Esophagus squamous epithelium (tissue), 4 donors: ENCODE results near the gene RAPGEF4.

Source experiments
- POLR2A ChIP-seq, 4 donors: fragments of 450-650 bp; IDR thresholded peaks; one replicate each; pipeline ENCODE4 v1.6.1; 2017; ENCODE audit warnings: antibody characterized with exemption in 4 of 4, mild to moderate bottlenecking in 4 of 4, moderate library complexity in 3 of 4
- TF ChIP-seq, protein P1 (sequence below), 6 experiments: fragments of 450-650 bp in 4 of 6; fragments of 200-600 bp in 2 of 6; sonication (generic) in 2 of 6; IDR thresholded peaks; one replicate each; pipeline ENCODE4 v1.5.1; 2016 to 2019; ENCODE audit warnings: antibody characterized with exemption in 6 of 6, mild to moderate bottlenecking in 4 of 6, moderate library complexity in 4 of 6

DNA sequence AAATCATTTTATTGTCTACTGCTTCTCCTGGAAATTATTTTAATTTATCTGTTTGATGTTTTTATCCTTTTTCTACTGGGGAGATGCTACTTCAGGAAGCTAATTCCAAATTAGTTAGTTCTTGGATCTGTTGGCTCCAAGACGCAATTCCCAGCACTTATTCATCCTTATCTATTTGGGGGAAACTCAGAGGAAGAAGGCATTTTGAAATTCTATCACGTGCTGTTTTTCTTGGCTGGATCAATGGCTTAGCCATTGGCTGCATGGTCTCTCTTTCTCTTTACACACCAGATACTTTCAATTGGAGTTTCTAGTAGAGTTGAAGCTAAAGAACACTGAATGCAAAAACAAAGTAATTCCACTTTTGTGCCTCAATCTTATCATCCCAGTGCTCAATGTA is 98.3 kb downstream of the RAPGEF4 start:
- TF ChIP-seq, protein P1, sequence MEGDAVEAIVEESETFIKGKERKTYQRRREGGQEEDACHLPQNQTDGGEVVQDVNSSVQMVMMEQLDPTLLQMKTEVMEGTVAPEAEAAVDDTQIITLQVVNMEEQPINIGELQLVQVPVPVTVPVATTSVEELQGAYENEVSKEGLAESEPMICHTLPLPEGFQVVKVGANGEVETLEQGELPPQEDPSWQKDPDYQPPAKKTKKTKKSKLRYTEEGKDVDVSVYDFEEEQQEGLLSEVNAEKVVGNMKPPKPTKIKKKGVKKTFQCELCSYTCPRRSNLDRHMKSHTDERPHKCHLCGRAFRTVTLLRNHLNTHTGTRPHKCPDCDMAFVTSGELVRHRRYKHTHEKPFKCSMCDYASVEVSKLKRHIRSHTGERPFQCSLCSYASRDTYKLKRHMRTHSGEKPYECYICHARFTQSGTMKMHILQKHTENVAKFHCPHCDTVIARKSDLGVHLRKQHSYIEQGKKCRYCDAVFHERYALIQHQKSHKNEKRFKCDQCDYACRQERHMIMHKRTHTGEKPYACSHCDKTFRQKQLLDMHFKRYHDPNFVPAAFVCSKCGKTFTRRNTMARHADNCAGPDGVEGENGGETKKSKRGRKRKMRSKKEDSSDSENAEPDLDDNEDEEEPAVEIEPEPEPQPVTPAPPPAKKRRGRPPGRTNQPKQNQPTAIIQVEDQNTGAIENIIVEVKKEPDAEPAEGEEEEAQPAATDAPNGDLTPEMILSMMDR (IDR thresholded peaks at IDR 0.05): no peak
- no peak for TF ChIP-seq POLR2A (IDR thresholded peaks at IDR 0.05)
